MCF 10A (cell line): ENCODE results near the gene NUDT5. TPM values are rescaled to one million over a fixed set of nuclear protein-coding genes. Genes with fewer than 3 reads are reported as not detected.

Experiments
- BruUV-seq: library from RNA; stranded (reverse); fragments of 400-500 nt; replicated peaks from 2 replicates; lab custom pipeline; 2021; lab: Mats Ljungman, UMichigan
- CTCF ChIA-PET: fragments of 300-600 bp; sonication (Branson Sonifier 250); formaldehyde crosslinking; extraction: SDS; loops from one replicate; lab custom pipeline; 2021; ENCODE audit warnings: antibody characterized with exemption, inconsistent platforms; lab: Yijun Ruan, JAX
- POLR2A ChIA-PET: fragments of 300-600, 350-650 bp; sonication (Branson Sonifier 250); formaldehyde crosslinking; extraction: SDS; loops from one replicate; lab custom pipeline; 2020; ENCODE audit warnings: antibody characterized with exemption, inconsistent platforms; lab: Yijun Ruan, JAX
- DNase-seq: peaks from one replicate; pipeline ENCODE4 v3.0.0-alpha.2; 2018; ENCODE audit not compliant: unreplicated experiment
- H3K27ac Mint-ChIP-seq: one replicate; pipeline ENCODE4 v1.8.0; 2022; ENCODE audit warnings: mild to moderate bottlenecking, low read depth, mixed read lengths; ENCODE audit not compliant: unreplicated experiment
- H3K27me3 Mint-ChIP-seq: one replicate; pipeline ENCODE4 v1.8.0; 2022; ENCODE audit warnings: mixed read lengths; ENCODE audit not compliant: insufficient read depth, unreplicated experiment
- H3K36me3 Mint-ChIP-seq: one replicate; pipeline ENCODE4 v1.8.0; 2022; ENCODE audit warnings: mild to moderate bottlenecking, moderate library complexity, mixed read lengths; ENCODE audit not compliant: insufficient read depth, unreplicated experiment
- H3K4me1 Mint-ChIP-seq: one replicate; pipeline ENCODE4 v1.8.0; 2022; ENCODE audit warnings: mixed read lengths; ENCODE audit not compliant: insufficient read depth, unreplicated experiment
- H3K4me3 Mint-ChIP-seq: one replicate; pipeline ENCODE4 v1.8.0; 2022; ENCODE audit warnings: mild to moderate bottlenecking, moderate library complexity, mixed read lengths; ENCODE audit not compliant: unreplicated experiment
- H3K9me3 Mint-ChIP-seq: one replicate; pipeline ENCODE4 v1.8.0; 2022; ENCODE audit warnings: mixed read lengths; ENCODE audit not compliant: unreplicated experiment
- intact Hi-C: fragments of 100-400 bp; cut with micrococcal nuclease; formaldehyde crosslinking; loops from 2 replicates; pipeline ENCODE4 v1.14.1; 2022
- microRNA-seq: library from miRNA; unstranded; fragments of <30 nt; microRNA quantifications from one replicate; pipeline ENCODE4 v1.2.0, GENCODE V29; 2022
- total RNA-seq: library from RNA; stranded (reverse); gene quantifications from 2 replicates; pipeline ENCODE4 v1.2.3, GENCODE V29; 2022
- TF ChIP-seq, protein P1 (sequence below): fragments of 200-600 bp; IDR thresholded peaks from one replicate; pipeline ENCODE4 v1.8.0; 2022; ENCODE audit warnings: antibody characterized with exemption, mild to moderate bottlenecking; ENCODE audit not compliant: unreplicated experiment

Gene NUDT5
- total RNA-seq, 1 experiment from 2014 or later: 84.2 TPM

DNA sequence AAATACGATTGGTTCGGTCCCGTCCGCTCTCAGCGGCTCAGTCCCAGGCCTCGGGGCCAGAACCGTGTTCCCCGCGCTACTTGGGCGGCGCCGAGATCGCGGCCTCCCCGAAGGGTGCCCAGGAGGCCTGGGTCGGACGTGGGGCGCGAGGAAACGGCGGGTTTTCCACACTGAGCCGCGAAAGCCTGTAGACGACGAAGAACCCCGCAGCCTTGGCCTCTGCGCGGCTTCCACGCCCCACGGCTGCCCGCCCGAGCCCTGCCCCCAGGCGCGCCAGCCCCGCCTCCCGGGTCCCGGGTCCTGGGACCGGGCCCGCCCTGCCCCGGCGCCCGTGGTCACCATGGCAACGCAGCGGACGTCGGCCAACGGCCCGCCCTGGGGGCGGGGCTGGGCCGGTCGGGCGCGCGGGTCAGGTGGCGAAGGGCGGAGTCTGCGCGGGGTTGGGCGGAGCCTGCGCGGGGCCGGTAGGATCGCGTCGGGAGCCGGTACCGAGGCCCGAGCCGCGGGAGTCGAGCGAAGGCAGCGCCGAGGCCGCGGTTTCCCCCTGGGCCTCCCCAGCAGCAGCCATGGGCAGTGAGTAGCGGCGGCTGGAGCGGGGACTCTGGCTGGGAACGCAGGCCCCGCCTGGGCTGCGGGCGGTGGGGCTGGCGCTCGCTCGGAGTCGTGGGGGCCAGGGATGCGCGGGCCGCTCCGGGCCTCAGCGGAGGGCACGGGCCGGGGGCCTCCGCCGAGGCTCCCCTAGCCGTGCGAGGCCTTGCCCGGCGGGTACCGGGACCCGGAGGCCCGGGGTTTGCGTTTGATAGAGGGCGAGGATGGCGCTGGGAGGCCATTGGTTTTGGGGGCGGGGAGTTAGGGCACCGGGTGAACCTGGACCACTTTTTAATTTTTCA lies 66.2 kb downstream of the NUDT5 start, which contains the start of gene SEC61A2:
Gene SEC61A2 (plus strand): TSS at position 456 of the 890 bp plus-strand sequence. CDS start 111 bp downstream, at position 567.
- POLR2A ChIA-PET: interaction anchor here (0.7 to 3.2 kb wide), 10 partner anchors 11 to 92 kb away, joined by 3 to 29 read pairs (median 4); partner anchors contain the start of genes CDC123, NUDT5 and UPF2

DNA sequence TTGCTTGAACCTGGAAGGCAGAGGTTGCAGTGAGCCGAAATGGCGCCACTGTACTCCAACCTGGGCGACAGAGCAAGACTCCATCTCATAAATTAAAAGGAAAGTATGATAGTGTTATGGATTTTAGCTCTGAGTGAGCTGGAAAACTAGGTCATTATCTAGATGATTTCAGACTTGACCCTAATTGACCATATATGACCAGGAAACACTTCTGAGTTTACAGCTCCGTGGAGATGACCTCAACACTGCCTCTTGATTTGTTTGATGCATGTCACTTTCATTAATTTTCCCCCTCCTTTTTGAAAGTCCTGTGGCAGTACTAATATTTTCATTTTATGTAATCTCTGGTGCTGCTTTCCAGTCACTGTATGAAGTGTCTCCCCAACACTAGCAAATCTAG lies 74.0 kb downstream of the NUDT5 start:
- POLR2A ChIA-PET: no interaction called here
- Mint-ChIP-seq H3K36me3 (peaks cover 59% of the 10 kb centered on the region), H3K27ac (no peak overlapping the region), H3K4me3 (no peak overlapping the region), H3K9me3 (no peaks in the 10 kb centered on the region), H3K27me3 (no peaks in the 10 kb centered on the region), H3K4me1 (peaks cover 6% of the 10 kb centered on the region)
- CTCF ChIA-PET: no interaction called here
- TF ChIP-seq, protein P1, sequence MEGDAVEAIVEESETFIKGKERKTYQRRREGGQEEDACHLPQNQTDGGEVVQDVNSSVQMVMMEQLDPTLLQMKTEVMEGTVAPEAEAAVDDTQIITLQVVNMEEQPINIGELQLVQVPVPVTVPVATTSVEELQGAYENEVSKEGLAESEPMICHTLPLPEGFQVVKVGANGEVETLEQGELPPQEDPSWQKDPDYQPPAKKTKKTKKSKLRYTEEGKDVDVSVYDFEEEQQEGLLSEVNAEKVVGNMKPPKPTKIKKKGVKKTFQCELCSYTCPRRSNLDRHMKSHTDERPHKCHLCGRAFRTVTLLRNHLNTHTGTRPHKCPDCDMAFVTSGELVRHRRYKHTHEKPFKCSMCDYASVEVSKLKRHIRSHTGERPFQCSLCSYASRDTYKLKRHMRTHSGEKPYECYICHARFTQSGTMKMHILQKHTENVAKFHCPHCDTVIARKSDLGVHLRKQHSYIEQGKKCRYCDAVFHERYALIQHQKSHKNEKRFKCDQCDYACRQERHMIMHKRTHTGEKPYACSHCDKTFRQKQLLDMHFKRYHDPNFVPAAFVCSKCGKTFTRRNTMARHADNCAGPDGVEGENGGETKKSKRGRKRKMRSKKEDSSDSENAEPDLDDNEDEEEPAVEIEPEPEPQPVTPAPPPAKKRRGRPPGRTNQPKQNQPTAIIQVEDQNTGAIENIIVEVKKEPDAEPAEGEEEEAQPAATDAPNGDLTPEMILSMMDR: no peak
- BruUV-seq: no TSS peak
- DNase-seq: no peak
- intact Hi-C loops: no loop called here

More for the DNA sequence above, 66.2 kb downstream of the NUDT5 start, which contains the start of gene SEC61A2:
- Mint-ChIP-seq H3K27me3 (no peaks in the 10 kb centered on the region), H3K27ac (peak within 1 kb of the TSS; percentile 67), H3K4me1 (peaks cover 12% of the 10 kb centered on the region), H3K36me3 (peaks cover 16% of the 10 kb centered on the region), H3K9me3 (no peaks in the 10 kb centered on the region), H3K4me3 (peak within 1 kb of the TSS; percentile 68)
- DNase-seq: peak; percentile 90
- CTCF ChIA-PET: interaction anchor here (0.6 to 1.4 kb wide), 5 partner anchors 14 to 305 kb away, joined by 3 to 5 read pairs (median 4); no protein-coding TSS in a partner anchor
- TF ChIP-seq, protein P1: no peak
- no TSS peak for BruUV-seq
- intact Hi-C loops: loop anchor here (2.0 kb wide), 1 partner anchor 87 kb away; the partner anchor contains the start of gene UPF2

Small RNAs within 50 kb of the gene (microRNA-seq; reads per million reads assigned to microRNA genes)
- not detected for gene MIR548AK

Other genes with a start within 250 kb of the NUDT5 start
- gene UPF2, start 153.1 kb downstream of the NUDT5 start, total RNA-seq: 24.3 and 24.7 TPM in 2 replicates
- gene DHTKD1, start 126.9 kb downstream of the NUDT5 start, total RNA-seq: 16.0 and 17.3 TPM in 2 replicates
- gene SEC61A2, start 66.2 kb downstream of the NUDT5 start, total RNA-seq: 11.4 and 17.4 TPM in 2 replicates
- 113 and 114 TPM in 2 replicates for gene CDC123, start 297 bp upstream of the NUDT5 start, total RNA-seq
- 1.7 and 3.3 TPM in 2 replicates for gene CAMK1D, start 153.7 kb upstream of the NUDT5 start, total RNA-seq